Neural cell (in vitro differentiated cells): ENCODE measurements around the gene TRAF2. TPM values are rescaled to one million over a fixed set of nuclear protein-coding genes. Genes with fewer than 3 reads are reported as not detected.
A peak's percentile ranks its signal among the peaks of the same experiment; 100 is the strongest.

Source experiments
- H2AFZ ChIP-seq: fragments of 200-600, 300-800 bp; sonication (generic), shearing (Covaris generic); 2 replicates; pipeline ENCODE4 v1.6.0; 2014; ENCODE audit warnings: low read depth, mild to moderate bottlenecking, antibody characterized with exemption, low read length, moderate library complexity
- H3F3A ChIP-seq: fragments of 200-600 bp; shearing (Covaris generic); 2 replicates; pipeline ENCODE4 v1.6.1; 2016; ENCODE audit warnings: mild to moderate bottlenecking, moderate library complexity, mixed read lengths, antibody characterized with exemption, low read length; ENCODE audit not compliant: insufficient read depth, poor library complexity, severe bottlenecking
- H3K27ac ChIP-seq: fragments of 200-600, 300-800 bp; sonication (generic), shearing (Covaris generic); 2 replicates; pipeline ENCODE4 v1.5.1; 2014; ENCODE audit warnings: mild to moderate bottlenecking, low read length, moderate library complexity
- H3K27me3 ChIP-seq: fragments of 300-800, 200-600 bp; sonication (generic), shearing (Covaris generic); 2 replicates; pipeline ENCODE4 v1.6.0; 2014; ENCODE audit warnings: mild to moderate bottlenecking, low read depth, low read length, moderate library complexity; ENCODE audit not compliant: insufficient read depth
- H3K36me3 ChIP-seq: fragments of 300-800, 200-600 bp; sonication (generic), shearing (Covaris generic); 2 replicates; pipeline ENCODE4 v1.5.1; 2014; ENCODE audit warnings: mild to moderate bottlenecking, antibody characterized with exemption, low read length, moderate library complexity; ENCODE audit not compliant: insufficient read depth
- H3K4me2 ChIP-seq: fragments of 300-800, 200-600 bp; sonication (generic), shearing (Covaris generic); 2 replicates; pipeline ENCODE4 v1.6.0; 2014; ENCODE audit warnings: mild to moderate bottlenecking, low read length
- H3K4me3 ChIP-seq: fragments of 300-800, 200-600 bp; sonication (generic), shearing (Covaris generic); 2 replicates; pipeline ENCODE4 v1.5.1; 2014; ENCODE audit warnings: mild to moderate bottlenecking, low read length, moderate library complexity
- H3K79me2 ChIP-seq: fragments of 200-600 bp; shearing (Covaris generic); replicated peaks from 2 replicates; pipeline ENCODE4 v1.6.0; 2014; ENCODE audit warnings: mild to moderate bottlenecking, low read length, moderate library complexity; ENCODE audit not compliant: insufficient read depth
- H3K9ac ChIP-seq: fragments of 300-800, 200-600 bp; sonication (generic), shearing (Covaris generic); 2 replicates; pipeline ENCODE4 v1.6.1; 2016; ENCODE audit warnings: mild to moderate bottlenecking, low read length, mixed read lengths
- H3K9me2 ChIP-seq: fragments of 200-600 bp; shearing (Covaris generic); 2 replicates; pipeline ENCODE4 v1.6.1; 2016; ENCODE audit warnings: mild to moderate bottlenecking, low read length, mixed read lengths; ENCODE audit not compliant: insufficient read depth
- H3K9me3 ChIP-seq: fragments of 200-600, 300-800 bp; sonication (generic), shearing (Covaris generic); 2 replicates; pipeline ENCODE4 v1.6.1; 2016; ENCODE audit warnings: mild to moderate bottlenecking, mixed run types, low read length, moderate library complexity, mixed read lengths
- H4K20me1 ChIP-seq: fragments of 200-600 bp; shearing (Covaris generic); 2 replicates; pipeline ENCODE4 v1.6.1; 2016; ENCODE audit warnings: mild to moderate bottlenecking, mixed run types; ENCODE audit not compliant: insufficient read depth
- CTCF ChIP-seq: fragments of 450-650 bp; IDR thresholded peaks from 2 replicates; pipeline ENCODE4 v1.5.1; 2014; ENCODE audit warnings: antibody characterized with exemption, mild to moderate bottlenecking, moderate library complexity; ENCODE audit not compliant: poor library complexity, severe bottlenecking
- EP300 ChIP-seq: fragments of 450-650 bp; conservative IDR thresholded peaks from 2 replicates; pipeline ENCODE4 v1.6.1; 2014; ENCODE audit warnings: antibody characterized with exemption, mild to moderate bottlenecking, moderate library complexity; ENCODE audit not compliant: poor library complexity, severe bottlenecking
- EZH2 ChIP-seq: fragments of 200-600, 300-800 bp; shearing (Covaris generic), sonication (generic); IDR thresholded peaks from 2 replicates; pipeline ENCODE4 v1.6.1; 2014; ENCODE audit warnings: antibody characterized with exemption, low read length, borderline replicate concordance, mild to moderate bottlenecking; ENCODE audit not compliant: insufficient read depth, poor library complexity, severe bottlenecking
- MXI1 ChIP-seq: fragments of 450-650 bp; conservative IDR thresholded peaks from 2 replicates; pipeline ENCODE4 v1.6.1; 2014; ENCODE audit warnings: antibody characterized with exemption, mild to moderate bottlenecking; ENCODE audit not compliant: poor library complexity, severe bottlenecking
- POLR2AphosphoS5 ChIP-seq: IDR thresholded peaks from 2 replicates; pipeline ENCODE4 v1.6.1; 2012
- RAD21 ChIP-seq: fragments of 450-650 bp; conservative IDR thresholded peaks from 2 replicates; pipeline ENCODE4 v1.6.1; 2014; ENCODE audit warnings: antibody characterized with exemption, mild to moderate bottlenecking, moderate library complexity
- REST ChIP-seq: IDR thresholded peaks from 2 replicates; pipeline ENCODE4 v1.6.1; 2012; ENCODE audit warnings: borderline replicate concordance
- SMC3 ChIP-seq: fragments of 450-650 bp; conservative IDR thresholded peaks from 2 replicates; pipeline ENCODE4 v1.6.1; 2014; ENCODE audit warnings: antibody characterized with exemption, mild to moderate bottlenecking, moderate library complexity; ENCODE audit not compliant: poor library complexity
- TAF1 ChIP-seq: IDR thresholded peaks from 2 replicates; pipeline ENCODE4 v1.6.1; 2012; ENCODE audit warnings: low read depth
- polyA plus RNA-seq: library from polyadenylated mRNA; depleted of rRNA; stranded (reverse); fragments of >200 nt; gene quantifications from 2 replicates; pipeline ENCODE4 v1.2.3, GENCODE V29; 2014

The TRAF2 gene
- polyA plus RNA-seq, 1 donor from 2014 or later, result 14.6 TPM

DNA sequence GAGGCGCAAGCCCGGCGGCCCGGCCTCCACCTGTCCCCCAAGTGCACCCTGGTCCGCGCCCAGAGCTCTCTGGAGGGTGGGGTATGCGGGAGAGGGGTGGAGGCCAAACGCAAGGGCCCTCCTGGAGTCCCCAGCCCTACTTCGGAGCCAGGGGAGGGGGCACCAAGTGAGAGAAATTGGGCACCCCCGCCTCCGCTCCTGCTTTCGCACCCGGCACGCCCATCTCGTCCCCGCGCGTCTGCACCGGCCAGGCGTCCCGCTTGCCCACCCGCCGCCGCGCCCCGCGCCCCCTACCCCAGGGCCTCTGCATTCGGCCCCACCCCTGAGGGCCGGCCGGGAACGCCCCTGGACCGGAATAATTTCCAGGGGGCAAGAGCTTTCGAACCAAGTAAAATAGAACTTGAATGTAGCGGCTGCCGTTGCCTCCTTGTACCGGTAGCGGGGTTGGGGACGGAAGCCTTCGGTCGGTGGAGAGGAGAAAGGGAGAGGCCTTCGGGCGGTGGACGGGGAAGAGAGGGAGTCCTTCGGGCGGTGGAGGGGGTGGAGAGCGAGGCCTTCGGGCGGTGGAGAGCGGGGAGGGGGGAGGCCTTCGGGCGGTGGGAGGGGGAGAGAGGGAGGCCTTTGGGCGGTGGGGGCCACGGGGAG is 37.8 kb upstream of the TRAF2 start:
- TF ChIP-seq SMC3 (no peak), REST (no peak), EZH2 (no peak), RAD21 (no peak), MXI1 (no peak), CTCF (no peak), EP300 (no peak), POLR2AphosphoS5 (no peak)
- no peaks in the 10 kb centered on the region for H4K20me1 ChIP-seq
- no peak overlapping the region for H2AFZ ChIP-seq
- peak overlapping the region; percentile 55 for H3K4me2 ChIP-seq
- peak overlapping the region; percentile 81 for H3K27ac ChIP-seq
- H3K36me3 ChIP-seq, result no peaks in the 10 kb centered on the region
- H3K9me2 ChIP-seq, result no peaks in the 10 kb centered on the region
- peak overlapping the region; percentile 86 for H3K4me3 ChIP-seq
- H3K9me3 ChIP-seq, result no peaks in the 10 kb centered on the region
- H3K9ac ChIP-seq, result peak overlapping the region; percentile 68
- no peaks in the 10 kb centered on the region for H3K27me3 ChIP-seq
- H3K79me2 ChIP-seq, result no peaks in the 10 kb centered on the region
- H3F3A ChIP-seq, result no peaks in the 10 kb centered on the region

DNA sequence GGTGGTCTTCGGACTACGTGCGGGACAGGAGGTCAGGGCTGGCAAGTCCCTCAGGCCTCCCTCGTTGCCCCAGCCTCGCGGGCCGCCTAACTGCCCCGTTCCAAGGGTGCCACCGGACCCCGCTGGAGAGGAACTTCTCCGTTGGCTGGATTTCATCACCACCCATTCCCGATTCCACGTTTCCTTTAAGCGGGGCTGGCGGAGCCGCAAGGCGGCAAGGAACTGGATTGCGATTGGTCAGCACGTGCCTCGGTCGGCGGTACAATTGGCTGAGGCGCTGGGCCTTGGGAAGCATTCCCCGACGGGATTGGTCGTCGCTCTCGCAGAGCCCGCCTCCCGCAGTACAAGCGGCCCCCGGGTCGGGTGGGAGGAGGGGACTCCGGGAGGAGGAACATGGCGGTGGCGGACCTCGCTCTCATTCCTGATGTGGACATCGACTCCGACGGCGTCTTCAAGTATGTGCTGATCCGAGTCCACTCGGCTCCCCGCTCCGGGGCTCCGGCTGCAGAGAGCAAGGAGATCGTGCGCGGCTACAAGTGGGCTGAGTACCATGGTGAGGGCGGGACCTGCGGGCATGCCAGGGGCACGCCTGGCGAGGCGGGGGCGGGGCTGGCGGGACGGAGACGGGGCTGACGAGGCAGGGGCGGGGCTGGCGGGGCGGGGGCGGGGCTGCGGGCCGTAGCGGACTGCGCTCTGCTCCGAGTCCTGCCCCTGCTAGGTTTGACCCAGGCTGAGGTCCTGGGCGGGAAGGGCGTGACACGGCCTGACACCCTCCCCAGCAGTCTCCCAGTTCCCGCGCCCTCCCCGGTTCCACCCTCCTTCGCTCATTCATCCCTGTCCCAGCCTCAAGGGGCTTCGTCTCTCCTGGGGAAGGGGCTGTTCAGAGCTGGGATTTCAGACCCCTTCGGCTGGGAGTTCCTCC is 37.0 kb upstream of the TRAF2 start, which contains the start of gene PHPT1:
PHPT1 (plus strand) TSS at position 372 of the 922 bp plus-strand sequence; CDS start at position 394, 22 bp downstream.
- H3K27me3 ChIP-seq, result no peaks in the 10 kb centered on the region
- peak within 1 kb of the TSS; percentile 81 for H3K27ac ChIP-seq
- H3K36me3 ChIP-seq, result no peaks in the 10 kb centered on the region
- H3F3A ChIP-seq, result no peaks in the 10 kb centered on the region
- H3K79me2 ChIP-seq, result no peaks in the 10 kb centered on the region
- TF ChIP-seq RAD21 (no peak), TAF1 (no peak), REST (peak; percentile 56), POLR2AphosphoS5 (peak; percentile 90), SMC3 (no peak), MXI1 (peak; percentile 88), EP300 (peak; percentile 37), EZH2 (no peak), CTCF (peak; percentile 35)
- H3K4me2 ChIP-seq, result peak within 1 kb of the TSS; percentile 57
- peak within 1 kb of the TSS; percentile 86 for H3K4me3 ChIP-seq
- H3K9me3 ChIP-seq, result no peaks in the 10 kb centered on the region
- no peak within 1 kb of the TSS for H2AFZ ChIP-seq
- peak within 1 kb of the TSS; percentile 78 for H3K9ac ChIP-seq
- no peaks in the 10 kb centered on the region for H4K20me1 ChIP-seq
- H3K9me2 ChIP-seq, result no peaks in the 10 kb centered on the region
